Left colon (tissue), 2 donors: ENCODE results near the gene PYCR2. TPM values are rescaled to one million over a fixed set of nuclear protein-coding genes. Genes with fewer than 3 reads are reported as not detected.

Experiments
- microRNA-seq, 2 donors: library from miRNA; unstranded; fragments of <30 nt; microRNA quantifications; one replicate each; pipeline versions ENCODE4 v1.1.0 to v1.2.0, GENCODE V29; 2020
- total RNA-seq, 2 donors: library from RNA; stranded (reverse); fragmentation: NEBNext Ultra II Directional; extraction: Animal tissue kit (Norgen Biotek cat#: 25700); gene quantifications; one replicate each; pipeline ENCODE4 v1.2.1, GENCODE V29; 2021
- donor health status: DM: no; HTN: no; CAD: no.
- donor health status: DM: yes; HTN: yes; CAD: no.

Gene PYCR2
- total RNA-seq, 2 donors from 2014 or later = 34.8 to 42.3 TPM

Small RNAs within 50 kb of the gene (microRNA-seq; reads per million reads assigned to microRNA genes)
- gene MIR6741 = 0 reads per million in 2 donors

Other genes starting within 250 kb of the PYCR2 start
- 100 to 1,000 TPM; 186 to 202 TPM for gene SRP9, start 146.4 kb downstream of the PYCR2 start, total RNA-seq
- 10 to 100 TPM; 59.3 to 67.3 TPM for gene EPHX1, start 114.1 kb downstream of the PYCR2 start, total RNA-seq
- 100 to 1,000 TPM; 108 to 196 TPM for gene TMEM63A, start 41.9 kb downstream of the PYCR2 start, total RNA-seq
- gene LEFTY1, start 35.1 kb downstream of the PYCR2 start, total RNA-seq = 100 to 1,000 TPM; 106 to 385 TPM
- gene LEFTY2, start 17.0 kb upstream of the PYCR2 start, total RNA-seq = 10 to 100 TPM in 1 of 2 donors, under 1 TPM in 1; 0.36 to 74.3 TPM
- gene SDE2, start 75.1 kb upstream of the PYCR2 start, total RNA-seq = 10 to 100 TPM; 16.2 to 16.4 TPM
- 100 to 1,000 TPM; 743 to 759 TPM for gene H3-3A, start 138.5 kb upstream of the PYCR2 start, total RNA-seq